NCI-H2196 treated with DMSO at 0.1 percent for 48 hours (cell line): ENCODE data around the gene MED27.
"Not testable (repeated sequence)": the region's sequence is repeated elsewhere in the genome, so short reads cannot be mapped to it uniquely, and the experiment has no call there.

ENCODE experiments used
- DNase-seq: peaks from one replicate; lab custom pipeline; 2025; ENCODE audit not compliant: unreplicated experiment; lab: John Stamatoyannopoulos, UW

The MED27 gene

GRCh38 chr9:131927091-131927490 is 152.6 kb downstream of the MED27 start:
- DNase-seq: no peak

- no peak for DNase-seq
These were observed 153.2 kb downstream of the MED27 start for GRCh38 chr9:131926360-131926922.

- no peak for DNase-seq
These were observed 153.9 kb downstream of the MED27 start for GRCh38 chr9:131925677-131926177.

- DNase-seq: no peak
These were observed 155.9 kb downstream of the MED27 start for GRCh38 chr9:131923766-131924165.

GRCh38 chr9:131923132-131923671 is 156.5 kb downstream of the MED27 start:
- no peak for DNase-seq

- not testable (repeated sequence) for DNase-seq
These were observed 158.0 kb downstream of the MED27 start for GRCh38 chr9:131921635-131922034.

- no peak for DNase-seq
These were observed 160.5 kb downstream of the MED27 start for GRCh38 chr9:131919216-131919615.

- DNase-seq: no peak
These were observed 161.2 kb downstream of the MED27 start for GRCh38 chr9:131918481-131918880.

- DNase-seq: no peak
These were observed 162.7 kb downstream of the MED27 start for GRCh38 chr9:131917009-131917408.

GRCh38 chr9:131915181-131915580 is 164.5 kb downstream of the MED27 start:
- no peak for DNase-seq

- no peak for DNase-seq
These were observed 167.0 kb downstream of the MED27 start for GRCh38 chr9:131912671-131913070.

- no peak for DNase-seq
These were observed 167.6 kb downstream of the MED27 start for GRCh38 chr9:131912069-131912468.

GRCh38 chr9:131910572-131910971 is 169.1 kb downstream of the MED27 start:
- DNase-seq: no peak

GRCh38 chr9:131905144-131905543 is 174.5 kb downstream of the MED27 start:
- DNase-seq: no peak

GRCh38 chr9:131899296-131900228 is 180.1 kb downstream of the MED27 start:
- DNase-seq: no peak

- DNase-seq: no peak
These were observed 186.7 kb downstream of the MED27 start for GRCh38 chr9:131892902-131893500.

- DNase-seq: peak; percentile 43
These were observed 187.4 kb downstream of the MED27 start for GRCh38 chr9:131892162-131892707.

- no peak for DNase-seq
These were observed 188.1 kb downstream of the MED27 start for GRCh38 chr9:131891598-131891997.

- no peak for DNase-seq
These were observed 190.0 kb downstream of the MED27 start for GRCh38 chr9:131889437-131890251.

- no peak for DNase-seq
These were observed 190.7 kb downstream of the MED27 start for GRCh38 chr9:131888923-131889322.
